ENCODE results near the gene STK24.
"Not testable (repeated sequence)": the region's sequence is repeated elsewhere in the genome, so short reads cannot be mapped to it uniquely, and the experiment has no call there.

STK24 gene

DNA sequence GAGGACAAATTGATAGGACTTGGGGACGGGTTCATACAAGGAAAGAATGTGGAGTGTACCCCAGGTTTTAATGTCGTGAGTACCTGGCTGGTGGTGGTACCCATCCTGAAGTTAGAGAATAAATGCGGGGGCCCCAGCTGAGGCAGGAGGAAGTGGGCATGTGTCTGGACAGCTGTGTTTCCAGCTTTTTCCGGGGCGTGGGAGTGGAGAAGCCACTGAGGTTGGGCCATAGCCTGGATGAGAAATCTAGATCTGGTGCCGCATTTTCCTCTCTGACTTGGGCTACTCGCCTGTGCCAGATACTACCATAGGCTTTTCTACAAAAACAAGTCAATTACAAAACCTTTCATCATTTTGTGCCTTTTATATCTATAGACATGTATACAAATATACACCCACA, 147.4 kb downstream of the STK24 start:
- DNase-seq, result no peak

DNA sequence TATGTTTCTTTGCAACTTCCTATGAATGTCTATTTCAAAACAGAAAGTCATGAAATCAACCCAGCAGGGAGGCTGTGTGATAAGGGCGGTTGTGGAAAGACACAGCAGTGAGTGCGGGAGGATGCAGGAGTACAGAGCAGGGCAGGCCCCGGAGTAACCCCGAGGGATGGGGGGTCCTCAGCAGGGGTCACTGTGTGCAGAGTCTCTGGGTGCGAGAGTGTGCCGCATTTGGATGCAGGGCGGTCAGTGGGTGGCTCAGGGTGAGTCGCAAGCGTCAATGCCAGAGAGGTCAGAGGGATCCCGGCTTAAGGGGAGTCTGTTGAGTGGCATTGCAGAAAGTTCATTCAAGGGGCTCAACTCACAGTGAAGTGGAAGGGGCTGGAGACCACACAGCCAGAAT, 147.8 kb downstream of the STK24 start:
- no peak for DNase-seq

DNA sequence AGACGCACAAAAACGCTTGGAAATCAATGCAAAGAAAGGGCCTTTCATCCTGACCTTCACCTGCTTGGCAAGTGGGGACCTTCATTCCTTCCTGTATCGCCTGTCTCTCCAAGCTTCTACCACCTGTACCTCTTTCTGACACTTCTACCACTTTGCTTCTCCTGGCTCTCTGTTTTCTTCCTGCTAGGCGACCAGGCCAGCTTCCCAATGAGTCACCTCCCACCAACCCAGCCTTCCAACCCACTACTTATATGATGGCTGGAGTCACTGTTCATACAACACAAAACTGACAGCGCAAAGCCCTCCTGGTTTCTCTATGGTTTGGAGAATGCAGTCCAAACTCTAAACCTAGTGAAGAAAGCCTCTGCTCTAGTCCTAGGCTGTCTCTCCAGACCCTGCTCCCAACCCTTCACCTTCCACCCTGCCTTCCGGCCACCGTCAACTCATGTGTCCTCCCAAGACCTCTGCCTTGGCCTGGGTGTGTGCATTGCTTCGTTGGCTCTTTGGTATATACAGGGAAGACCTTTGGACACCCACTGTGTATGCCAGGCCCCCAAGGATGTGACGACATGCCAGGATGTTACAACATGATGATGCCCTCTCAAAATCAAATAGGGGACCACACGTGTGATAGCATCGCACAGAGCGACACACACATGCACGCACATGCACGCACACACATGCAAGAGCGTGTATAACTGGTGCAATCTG, 148.5 kb downstream of the STK24 start:
- DNase-seq, result no peak

DNA sequence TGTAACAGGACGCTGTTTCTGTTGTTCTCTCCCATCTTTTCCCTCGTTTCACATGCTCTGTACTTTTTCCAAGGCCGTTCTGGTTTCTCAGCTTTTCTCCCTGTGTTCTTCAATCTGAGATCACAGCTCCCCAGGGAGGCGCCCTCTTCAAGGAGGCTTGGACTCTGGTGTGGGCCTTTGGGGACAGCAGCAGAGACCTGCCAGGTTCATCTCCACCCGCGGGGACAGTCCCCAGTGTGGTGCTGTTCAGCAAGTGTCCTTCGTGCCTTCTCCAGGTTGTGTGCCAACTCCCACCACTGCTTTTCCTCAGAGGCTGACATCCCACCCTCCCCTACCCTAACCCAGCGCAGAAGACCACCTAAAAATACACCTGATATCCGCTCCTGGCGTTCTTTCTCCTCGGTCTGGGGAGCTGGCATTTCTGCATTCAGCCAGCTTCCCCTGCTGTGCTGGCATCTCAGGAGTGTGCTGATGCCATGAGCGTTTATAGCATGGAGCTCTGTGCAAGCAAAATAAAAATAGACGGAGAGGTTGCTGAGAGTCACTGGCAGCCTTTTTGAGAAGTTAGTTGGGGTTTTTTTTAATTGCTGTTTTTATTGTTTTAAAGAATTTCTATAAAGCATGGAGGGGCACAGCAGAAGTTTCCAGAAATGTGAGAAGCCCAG, 149.4 kb downstream of the STK24 start:
- no peak for DNase-seq

DNA sequence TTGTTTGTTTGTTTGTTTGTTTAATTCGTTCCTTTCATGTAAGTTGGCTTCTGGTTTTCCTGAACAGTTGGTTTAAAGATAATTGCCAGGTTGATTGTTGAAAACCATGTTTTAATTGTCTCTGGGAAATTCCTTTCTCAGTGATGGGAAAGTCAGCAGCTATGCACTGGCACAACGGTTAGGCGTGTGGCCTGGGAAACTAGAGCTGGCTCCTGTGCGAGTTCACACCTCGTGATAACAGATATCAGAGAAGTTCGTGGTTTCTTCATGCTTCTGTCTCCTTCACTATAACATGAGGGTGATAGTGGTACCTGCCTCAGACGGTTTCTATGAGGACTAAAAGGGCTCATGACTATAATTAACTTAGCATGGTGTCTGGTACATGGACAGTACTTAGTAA, 153.5 kb downstream of the STK24 start:
- DNase-seq, result no peak

DNA sequence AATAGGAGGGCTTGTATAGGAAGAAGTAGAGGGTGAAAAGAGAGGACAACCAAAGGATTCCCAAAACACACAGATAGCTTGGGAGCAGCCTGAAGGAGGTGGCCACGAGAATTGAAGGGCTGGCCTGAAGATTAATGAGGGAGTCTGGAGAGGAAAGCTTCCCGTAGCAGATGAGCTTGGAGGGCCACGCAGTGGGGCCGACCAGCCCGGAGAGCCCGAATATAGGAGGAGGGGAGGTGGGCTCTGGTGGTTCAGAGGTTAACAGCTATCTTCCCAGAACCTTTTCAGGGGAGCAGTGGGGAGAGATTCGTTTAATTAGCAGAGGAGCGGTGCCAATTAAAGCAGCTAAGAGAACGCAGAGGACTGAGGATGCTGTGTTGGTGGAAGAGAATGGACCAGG, 154.9 kb downstream of the STK24 start:
- no peak for DNase-seq

DNA sequence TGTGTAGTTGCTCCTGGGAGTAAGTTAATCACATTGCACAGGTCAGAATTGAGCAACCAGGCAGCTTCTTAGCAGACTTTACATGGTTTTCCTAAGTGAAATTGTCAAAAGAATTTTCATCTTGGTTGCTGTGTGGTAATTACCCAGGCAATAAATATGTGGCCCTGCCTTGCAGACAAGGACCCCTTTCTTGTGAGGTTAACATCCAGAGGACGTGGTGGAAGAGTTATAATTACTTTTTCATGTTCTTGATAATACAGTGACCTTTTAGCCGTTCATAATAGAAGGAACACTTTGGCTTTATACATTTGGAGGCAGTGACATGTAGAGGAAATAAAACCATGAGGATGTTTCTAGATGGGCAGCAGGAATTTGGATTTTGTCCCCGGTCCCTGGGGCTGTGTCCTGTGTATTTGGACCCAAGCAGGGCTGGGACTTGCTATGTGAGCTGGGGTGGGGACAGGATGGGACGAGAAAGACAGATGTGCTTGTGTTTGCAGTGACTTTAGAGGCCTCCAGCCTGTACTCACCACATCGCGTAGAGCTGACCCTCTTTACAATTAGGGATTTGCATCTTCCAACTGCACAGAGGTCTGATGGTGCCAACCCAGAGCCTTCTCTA, 156.2 kb downstream of the STK24 start:
- DNase-seq, result no peak

DNA sequence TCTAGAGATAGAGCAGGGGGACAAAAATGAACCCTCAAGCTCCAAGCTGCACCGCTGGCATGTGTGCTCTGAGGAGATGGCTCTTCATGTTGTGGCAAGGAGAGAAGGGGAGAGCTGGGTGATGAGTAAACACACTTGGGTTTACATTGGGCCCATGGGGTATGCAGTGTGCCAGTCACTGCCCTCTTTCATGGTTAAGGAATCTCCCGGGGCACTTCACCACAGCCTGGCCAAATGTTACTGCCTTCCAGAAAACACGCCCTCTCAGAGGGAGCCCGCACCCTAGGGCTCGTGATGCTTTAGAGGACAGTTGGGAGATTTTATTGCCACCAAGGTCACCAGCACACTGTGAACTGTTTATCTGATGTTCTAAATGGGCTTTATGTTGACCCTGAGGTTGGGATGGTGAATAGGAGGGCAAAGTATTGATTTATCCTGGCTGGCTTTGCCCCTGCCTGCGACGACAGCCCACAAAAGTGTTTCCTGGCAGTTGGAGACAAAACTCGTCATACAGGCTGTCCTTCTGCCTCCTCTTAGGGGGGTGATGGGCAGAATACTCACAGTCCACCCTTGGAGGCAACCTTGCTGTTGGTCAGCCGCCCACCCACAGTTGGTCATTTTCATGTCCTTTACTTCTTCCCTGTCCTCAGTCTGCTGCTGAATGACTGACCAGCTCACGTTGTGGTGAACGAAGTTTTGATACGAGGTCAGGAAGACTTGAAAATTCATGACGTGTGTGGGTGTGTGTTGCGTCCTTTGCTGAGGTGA, 156.9 kb downstream of the STK24 start:
- DNase-seq, result no peak

DNA sequence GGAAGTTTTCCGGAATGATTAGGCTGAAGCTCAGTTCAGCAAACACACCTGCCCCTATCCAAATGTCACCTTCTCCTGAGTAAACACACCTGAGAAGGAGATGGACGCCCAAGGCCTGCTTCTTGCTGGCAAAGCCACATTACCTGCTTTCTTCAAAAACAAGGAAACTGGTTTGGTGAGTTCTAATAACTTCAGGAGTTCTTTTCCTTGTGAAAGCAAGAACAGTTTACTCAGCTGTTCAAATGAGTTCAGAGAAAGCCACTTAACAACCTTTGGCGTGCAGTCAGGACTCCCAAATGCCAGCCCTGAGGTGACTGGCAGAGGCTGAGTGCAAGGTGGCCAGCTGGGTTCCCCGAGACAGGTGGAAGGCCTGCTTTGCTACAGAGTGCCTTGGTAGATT, 160.5 kb downstream of the STK24 start:
- DNase-seq, result no peak

DNA sequence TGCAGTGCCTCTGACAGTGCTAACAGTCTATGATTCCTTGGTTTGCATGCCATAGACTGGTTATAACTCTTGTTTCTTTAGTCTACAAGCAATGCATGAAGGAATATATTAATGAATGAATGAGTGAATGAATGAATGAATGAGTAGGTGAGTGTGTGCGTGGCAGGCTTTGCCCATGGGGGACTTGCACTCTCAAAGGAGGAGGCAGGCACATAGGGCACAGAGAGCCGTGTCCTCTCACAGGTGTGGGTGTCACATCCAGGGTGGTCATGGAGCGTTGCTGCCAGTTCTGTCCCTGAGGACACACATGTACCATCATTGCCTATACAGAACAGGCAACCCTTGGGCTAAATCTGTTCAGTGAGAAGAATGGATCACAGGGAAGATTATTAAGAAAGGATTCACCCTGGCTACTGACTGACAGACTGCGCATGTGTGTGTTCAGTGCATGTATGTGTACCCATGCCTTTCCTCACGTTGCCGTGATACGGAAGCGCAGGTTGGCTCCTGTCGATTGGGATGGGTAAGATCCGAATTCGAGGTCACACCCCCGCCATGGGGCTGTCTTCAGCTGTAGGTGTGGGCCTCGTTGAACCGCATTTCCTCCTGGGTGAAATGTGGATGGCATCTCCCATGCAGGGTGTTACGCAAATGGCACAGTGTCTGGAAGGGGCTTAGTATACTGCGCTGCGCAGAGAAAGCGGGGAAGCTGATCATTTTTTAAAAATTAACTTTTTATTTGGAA, 161.4 kb downstream of the STK24 start:
- no peak for DNase-seq

DNA sequence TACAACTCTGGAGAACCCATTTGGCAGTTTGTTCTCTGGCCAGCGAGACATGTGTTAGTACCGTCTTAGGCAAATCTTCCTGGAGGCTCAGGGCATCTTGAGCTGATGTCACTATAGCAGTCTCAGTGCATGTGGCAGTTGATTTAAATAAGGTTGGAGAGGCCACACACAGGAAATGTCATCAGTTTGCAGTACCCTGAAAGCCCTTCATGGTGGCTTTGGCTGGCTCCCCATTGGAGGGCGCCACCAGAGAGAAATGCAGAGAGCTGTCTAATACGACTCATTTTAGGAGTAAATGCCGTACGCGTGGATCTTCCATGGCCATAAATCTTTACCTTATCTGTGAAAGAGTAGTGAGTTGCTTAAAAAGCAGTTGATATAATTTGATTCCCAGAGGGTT, 163.1 kb downstream of the STK24 start:
- no peak for DNase-seq

DNA sequence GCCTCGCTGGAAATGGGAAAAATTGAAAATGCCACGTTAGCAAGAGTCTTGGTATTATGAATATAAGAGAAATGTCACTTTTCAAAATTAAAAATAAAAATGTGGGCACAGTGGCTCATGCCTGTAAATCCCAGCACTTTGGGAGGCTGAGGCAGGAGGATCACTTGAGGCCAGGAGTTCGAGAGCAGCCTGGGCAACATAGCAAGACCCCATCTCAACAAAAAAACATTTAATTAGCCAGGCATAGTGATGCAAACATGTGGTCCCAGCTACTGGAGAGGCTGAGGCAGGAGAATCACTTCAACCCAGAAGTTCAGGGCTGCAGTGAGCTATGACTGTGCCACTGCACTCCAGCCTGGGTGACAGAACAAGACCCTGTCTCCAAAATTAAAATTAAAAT, 163.6 kb downstream of the STK24 start:
- DNase-seq, result not testable (repeated sequence)

DNA sequence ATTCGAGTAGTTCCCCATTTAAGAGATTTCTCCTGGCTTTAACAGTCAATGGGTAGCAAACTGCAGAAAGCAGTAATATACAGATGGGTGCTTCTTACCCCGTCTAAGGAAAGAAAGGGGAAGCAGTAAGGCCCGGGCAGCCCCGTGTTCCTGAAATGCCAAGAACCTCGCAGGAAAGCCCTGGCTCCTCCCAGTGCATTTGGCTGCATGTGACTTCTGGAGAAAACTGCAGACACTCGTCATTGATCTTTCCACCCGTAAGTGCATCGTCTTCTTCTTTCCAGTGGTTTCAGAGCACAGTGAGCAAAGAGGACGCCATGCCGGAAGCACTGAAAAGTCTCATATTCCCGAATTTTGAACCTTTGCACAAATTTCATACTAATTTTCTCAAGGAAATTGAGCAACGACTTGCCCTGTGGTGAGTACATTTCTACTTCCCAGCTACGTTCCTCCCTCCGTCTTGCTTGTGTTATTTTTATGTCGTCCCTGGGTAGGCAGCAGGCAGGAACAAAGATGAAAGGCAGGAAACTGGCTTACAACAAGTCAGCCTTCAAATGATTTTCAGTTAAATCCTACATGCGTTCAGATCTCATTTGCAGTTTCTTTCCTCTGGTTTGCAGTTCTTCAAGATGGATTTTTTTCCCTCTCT, 165.2 kb downstream of the STK24 start:
- DNase-seq, result peak in 3 of 6 experiments; percentile 16 to 37 (median 25)

DNA sequence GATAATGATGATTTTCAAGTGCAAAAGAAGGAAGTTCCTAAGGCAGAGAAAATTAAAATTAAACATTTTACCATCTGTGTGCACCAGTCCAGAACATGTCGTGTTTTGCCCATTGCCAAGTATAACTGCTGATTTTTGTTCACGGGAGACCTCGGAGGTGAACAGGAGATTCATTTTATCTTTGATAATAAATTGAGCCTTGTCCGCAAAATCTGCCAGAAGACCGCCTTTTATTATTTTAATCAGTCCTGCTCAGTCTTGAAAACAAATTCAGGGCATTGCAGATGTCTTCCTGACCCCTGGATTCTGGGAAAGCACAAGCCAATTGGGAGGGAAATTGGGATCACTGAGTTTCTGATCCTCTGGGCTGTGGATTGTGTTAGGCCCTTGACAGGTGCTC, 165.9 kb downstream of the STK24 start:
- no peak for DNase-seq

DNA sequence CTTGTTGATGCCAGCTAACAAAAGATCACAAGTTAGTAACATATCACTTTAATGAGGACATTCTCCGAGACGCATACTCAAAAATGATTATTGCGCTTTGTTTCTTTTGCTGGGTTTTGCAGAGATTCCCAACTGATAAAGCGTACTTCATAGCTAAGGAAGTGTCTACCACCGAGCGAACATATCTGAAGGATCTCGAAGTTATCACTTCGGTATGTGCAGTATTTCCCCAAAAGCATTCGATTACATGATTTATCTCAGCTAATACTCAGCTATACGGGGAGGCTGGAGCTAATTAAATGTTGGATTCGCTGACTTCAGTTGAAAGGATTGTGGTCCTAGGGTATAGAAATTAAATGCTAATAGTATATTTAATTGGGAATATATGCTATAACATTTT, 166.3 kb downstream of the STK24 start:
- DNase-seq, result no peak

DNA sequence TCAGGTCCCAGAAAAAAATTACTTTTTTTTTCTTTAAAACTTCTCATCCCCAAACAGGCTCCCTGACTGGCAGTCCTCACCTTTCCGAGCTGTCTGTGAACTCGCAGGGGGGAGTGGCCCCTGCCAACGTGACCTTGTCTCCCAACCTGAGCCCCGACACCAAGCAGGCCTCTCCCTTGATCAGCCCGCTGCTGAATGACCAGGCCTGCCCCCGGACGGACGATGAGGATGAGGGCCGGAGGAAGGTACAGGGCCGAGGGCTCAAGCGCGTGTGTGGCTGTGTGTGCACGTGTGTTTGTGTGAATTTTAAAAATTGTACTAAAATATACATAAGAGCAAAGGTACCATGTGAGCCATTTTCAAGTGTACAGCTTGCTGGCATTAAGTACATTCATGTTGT, 167.6 kb downstream of the STK24 start:
- no peak for DNase-seq

DNA sequence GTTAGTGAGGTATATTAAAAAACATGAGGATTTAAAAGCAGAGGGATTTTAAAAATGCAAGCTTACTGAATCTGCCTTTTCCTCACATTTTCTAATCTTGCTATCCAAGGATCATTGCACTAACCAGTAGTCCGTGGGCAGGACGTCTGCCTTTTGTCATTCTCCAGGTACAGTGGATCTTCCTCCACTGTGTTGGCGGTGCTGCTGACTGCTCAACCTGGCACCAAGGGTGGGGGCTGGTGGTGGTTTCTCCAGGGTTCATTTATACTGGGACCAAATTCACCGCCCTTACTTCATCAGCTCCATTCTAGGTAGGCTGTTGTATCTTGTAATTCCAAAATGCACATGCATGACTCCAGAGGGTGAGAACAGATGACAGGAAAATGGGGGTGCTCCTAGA, 169.3 kb downstream of the STK24 start:
- DNase-seq, result no peak

DNA sequence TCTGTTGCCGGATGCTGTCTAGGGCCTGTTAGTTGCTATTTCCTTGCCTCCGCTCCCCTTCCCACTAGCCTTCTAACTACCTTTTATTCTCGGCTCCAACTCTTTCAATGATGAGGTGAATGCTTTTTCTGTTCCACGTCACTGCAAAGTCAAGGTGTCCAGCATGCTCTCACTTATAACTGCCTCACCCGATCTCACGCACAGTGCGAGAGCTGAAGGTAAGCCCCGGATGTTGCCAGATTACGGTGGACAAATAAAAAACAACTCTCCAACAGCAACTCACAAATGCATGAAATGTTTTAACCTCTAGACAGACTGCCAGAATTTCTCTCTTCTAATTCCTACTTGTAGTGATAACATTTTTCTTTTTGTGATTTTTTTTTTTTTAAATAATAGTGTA, 169.9 kb downstream of the STK24 start:
- no peak for DNase-seq

DNA sequence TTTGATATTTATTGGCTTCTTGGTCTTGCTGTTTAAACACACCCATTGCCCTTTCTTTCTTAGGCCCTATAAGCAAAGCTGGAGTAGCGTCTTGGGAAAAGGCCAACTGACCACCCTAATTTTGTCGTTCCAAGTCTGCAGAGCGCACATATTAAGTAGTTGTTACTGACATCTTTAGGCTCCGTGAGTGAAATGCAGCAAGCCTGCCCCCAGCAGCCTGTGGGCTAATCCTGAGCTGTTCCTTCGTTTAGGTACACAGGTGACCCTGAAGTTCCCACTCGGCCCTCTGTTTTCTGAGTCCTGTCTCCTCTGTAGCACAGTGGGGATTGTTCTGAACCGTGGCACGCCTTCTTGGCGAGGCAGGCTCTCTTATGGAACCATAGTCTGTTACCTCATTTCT, 170.5 kb downstream of the STK24 start:
- no peak for DNase-seq

DNA sequence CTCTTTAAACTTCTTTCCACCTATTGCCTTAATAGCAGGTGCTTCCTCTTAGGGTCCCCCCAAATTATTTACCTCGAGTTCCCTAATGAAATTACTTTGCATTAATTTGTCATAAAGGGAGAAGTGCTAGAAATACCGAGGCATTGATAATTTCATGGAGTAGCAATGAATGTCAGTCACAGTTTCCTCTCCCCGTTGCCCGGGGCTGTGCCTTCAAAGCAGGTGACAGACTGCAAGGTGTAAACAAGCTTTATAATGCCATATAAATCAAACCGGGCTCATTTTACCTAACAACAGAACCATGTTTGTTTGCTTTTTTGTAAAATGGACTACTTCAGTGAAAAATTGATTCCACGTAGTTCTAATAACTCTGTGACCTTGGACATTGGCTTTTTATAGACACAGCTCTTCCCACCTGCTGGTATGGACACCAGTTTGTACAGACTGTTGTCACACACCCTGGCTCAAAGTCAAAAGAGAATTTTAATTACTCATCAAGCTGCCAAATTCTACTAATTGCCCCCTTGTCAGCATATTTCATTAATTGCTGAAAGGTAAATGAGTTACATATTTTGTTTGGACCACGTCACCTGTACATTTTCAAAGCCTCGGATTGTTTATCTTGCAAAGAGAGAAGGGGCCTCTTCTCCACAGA, 171.1 kb downstream of the STK24 start:
- DNase-seq, result no peak

DNA sequence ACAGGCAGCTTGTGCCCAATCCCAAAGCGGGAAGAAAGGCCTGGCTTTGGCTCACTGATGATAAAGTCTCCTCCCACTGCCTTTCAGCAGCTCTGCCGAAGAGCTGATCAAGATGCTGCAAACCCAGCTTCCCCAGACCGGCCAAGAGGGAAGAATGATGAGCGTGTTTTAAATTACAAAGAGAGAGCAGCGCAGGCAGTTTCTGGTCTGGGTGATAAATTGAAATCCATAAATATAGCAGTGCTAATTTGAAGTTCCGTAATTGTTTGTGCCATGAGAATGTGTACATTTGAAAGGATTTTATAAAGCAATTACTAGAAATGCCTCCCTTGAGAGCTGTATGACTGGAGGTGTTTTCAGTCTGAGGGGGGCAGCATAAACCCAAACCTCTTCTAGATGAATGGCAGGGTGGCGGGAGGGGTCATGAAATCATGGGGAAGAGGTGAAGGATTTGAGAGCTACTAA, 171.8 kb downstream of the STK24 start:
- DNase-seq, result no peak

DNA sequence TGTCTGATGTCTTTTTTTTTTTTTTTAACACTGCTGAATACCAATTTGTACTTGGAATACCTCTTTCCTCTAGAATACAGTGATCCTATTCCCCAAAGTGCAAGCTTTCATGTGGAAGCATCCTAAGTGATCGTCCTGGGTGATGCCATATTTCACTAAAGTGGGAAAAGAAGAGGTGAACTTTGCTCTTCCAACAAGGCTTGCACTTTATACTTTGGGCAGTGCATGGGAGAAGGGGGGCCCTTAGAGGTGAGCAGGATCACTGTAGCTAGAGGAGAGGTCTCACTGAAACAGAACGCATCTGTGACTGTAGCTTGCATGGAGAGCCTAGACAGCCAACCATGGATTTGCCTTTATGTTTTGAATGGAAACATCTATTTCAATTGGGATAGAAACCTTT, 173.8 kb downstream of the STK24 start:
- DNase-seq, result no peak

All from stimulated activated naive CD4-positive, alpha-beta T cell (primary cell).